Fibroblast of gingiva (primary cell): Measurements from ENCODE around the gene RHPN2.
"Not testable (repeated sequence)": the region's sequence is repeated elsewhere in the genome, so short reads cannot be mapped to it uniquely, and the experiment has no call there.

ENCODE experiments used
- DNase-seq: peaks from one replicate; pipeline ENCODE4 v3.0.0-alpha.2; 2011; ENCODE audit warnings: low read depth

RHPN2 gene

DNA sequence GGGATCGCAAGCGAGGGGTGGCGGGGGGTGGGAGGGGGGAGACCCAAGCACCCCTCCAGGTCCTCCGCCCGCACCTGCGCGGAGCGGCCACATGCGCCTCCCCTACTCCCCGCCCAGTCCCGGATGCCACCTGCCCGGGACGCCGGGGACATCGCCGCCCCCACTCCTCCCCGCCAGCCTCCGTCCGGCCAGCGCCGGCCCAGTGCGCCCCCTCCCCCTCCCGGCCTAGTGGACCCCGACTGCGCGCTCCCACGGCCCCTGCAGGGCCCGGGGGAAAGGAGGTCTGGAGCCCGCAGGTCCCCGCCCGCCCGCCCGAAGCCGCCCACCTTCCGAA lies 263 bp downstream of the RHPN2 start:
- no peak for DNase-seq

DNA sequence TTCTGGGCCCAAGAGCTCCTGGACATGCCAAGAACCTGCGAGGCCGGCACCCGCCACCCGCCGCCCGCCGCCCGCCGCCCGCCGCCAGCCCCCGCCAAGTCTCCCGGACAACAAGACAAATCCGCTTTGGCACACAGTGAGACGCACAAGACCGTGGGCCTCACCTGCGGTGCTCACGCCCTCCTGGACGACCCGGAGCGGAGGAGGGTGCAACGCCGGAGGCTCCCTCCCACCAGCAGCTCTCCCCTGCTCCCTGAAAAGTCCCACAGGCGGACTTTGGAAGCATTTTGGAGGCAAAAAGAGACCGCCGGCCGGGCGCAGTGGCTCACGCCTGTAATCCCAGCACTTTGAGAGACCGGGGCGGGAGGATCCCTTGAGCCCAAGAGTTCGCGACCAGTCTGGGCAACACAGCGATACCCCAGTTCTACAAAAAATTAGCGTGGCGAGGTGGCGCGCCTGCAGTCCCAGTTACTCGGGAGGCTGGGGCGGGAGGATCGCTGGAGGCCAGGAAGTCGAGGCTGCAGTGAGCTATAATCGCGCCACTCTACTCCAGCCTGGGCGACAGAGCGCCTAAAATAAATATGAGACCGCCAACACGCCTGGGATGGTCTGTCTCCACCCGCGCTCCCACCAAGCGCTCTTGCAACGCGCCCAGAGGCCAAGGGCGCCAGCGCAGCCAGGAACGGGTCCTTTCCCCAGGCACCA lies 783 bp downstream of the RHPN2 start:
- no peak for DNase-seq

DNA sequence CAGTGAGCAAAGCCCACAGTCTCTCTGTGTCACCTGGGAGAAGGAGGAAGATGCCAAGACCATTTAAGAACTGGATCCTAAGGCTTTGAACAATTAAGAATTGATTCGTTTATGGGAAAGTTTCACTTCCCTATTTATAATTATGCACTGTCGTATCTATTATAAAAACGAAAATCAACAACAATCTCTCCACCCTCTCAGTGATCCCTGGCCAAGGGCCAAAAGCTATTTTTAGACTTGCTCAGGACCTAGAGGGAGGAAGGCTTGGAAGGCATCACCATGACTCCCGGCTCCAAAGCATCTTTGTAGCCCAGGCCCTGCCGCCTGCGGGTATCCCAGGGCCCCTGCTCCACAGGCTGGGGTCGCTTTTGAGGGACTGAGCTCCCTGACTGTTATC lies 1.3 kb downstream of the RHPN2 start:
- no peak for DNase-seq

DNA sequence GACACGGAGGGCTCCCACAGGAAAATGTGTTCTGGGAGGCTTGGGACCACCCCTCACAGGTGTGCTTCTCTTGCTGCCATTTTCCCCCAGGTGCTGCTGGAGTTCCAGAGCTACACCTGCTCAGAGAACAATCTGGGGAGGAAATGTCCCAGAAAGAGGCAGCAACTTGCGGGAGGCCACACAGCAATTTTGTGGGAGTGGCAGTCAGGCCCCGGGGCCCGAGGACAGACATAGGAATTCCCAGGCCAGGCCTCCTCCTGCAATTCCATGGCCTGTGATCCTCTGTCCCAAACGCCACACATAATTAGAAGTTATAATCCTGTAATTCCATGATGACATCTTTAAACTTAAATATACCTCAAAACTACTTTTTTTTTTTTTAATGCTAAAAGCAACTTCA lies 1.8 kb downstream of the RHPN2 start:
- DNase-seq = no peak

DNA sequence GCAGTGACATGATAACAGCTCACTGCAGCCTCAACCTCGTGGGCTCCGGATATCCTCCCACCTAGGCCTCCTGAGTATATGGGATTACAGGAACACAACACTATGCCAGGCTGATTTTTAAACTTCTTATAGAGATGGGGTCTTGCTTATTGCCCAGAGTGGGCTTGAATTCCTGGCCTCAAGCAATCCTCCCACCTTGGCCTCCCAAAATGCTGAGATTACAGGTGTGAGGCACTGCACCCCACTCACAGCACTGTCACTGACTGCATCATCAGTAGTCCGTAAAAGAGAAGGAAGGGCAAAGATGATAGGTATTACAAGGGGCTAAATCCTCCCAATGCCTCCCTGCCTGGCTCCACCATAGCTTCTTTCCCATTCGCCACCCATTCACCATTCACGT lies 4.1 kb downstream of the RHPN2 start:
- no peak for DNase-seq

DNA sequence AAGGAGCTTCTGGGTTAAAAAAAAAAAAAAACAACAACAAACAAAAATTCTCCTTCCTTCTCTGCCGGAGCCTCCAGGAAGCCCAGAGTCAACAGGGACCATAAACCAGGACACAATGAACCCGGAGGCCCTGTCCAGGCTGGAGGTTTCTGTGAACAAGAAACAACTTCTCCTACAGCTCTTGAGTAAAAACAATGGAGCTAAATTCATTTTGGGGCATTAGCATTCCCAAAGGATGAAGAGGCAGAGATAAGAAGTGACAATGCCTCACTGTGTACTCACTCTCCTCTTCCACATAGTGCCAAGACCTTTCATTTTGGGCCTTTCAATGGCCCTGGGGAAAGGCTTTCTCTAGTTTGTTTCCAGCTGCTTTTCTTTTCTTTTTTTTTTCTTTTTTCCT lies 9.0 kb downstream of the RHPN2 start:
- no peak for DNase-seq

DNA sequence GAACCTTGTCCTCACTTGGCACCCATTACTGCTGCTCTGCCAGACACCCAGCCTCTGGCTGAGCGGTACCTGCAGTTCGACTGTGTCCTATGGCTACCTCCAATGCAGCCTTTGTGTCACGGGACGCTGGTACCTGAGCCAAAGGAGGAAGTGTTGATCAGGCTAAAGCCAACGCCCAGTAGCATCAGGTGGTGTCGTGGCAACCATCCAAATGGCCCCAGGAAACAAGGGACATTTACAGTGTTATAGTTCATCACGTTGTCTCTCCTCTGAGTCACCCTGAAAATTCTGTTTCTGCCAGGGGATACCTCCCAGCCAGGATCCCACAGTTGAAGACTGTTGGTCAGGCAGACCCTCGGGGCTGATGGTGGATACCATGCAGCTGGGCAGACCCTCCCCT lies 10.1 kb downstream of the RHPN2 start:
- no peak for DNase-seq

DNA sequence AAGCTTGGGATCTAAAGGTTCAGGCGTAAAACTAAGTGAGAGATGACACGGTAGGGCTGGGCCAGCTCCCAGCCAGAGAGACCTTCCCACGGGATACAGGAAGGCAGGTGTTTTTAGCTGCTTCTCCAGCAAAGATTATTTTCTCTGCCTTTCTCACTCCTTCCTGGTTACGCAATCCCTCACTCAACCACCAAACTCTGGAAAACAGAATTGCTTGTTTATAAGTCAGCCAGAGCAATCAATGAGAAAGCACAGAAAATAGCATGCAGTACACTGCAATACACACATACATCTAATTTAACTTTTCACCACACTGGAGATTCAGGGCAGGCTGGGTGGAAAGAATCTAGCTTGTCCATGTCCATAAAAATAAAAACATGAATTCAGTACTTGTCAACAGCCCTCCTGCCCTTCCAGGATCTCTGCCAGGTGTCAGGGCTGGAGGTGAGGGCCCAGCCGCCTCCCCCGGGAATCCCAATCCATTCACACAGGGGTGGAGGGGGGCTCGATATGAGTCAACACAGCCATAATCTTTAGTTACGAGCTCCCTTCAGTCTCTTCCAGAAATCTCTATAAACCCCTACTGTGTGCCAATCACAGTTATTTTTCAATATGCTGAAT lies 12.2 kb downstream of the RHPN2 start:
- peak; percentile 30 for DNase-seq

DNA sequence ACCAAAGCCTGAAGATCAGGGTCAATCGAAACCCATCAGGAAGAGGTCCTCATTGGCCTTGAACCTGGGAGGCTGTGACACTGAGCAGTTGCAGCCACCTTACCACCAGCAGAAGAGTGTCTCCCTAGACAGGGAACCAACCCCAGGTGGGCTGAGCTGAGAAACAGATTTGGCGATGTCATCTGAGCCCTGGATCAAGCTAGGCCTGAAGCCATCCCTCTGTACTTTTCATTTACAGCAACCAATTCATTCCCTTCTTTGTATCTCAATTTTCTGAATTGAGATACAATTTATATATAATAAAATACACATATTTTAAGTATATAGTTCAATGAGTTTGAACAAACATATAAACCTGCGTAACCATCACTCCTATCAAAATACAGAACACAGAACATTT lies 14.6 kb downstream of the RHPN2 start:
- DNase-seq = no peak

DNA sequence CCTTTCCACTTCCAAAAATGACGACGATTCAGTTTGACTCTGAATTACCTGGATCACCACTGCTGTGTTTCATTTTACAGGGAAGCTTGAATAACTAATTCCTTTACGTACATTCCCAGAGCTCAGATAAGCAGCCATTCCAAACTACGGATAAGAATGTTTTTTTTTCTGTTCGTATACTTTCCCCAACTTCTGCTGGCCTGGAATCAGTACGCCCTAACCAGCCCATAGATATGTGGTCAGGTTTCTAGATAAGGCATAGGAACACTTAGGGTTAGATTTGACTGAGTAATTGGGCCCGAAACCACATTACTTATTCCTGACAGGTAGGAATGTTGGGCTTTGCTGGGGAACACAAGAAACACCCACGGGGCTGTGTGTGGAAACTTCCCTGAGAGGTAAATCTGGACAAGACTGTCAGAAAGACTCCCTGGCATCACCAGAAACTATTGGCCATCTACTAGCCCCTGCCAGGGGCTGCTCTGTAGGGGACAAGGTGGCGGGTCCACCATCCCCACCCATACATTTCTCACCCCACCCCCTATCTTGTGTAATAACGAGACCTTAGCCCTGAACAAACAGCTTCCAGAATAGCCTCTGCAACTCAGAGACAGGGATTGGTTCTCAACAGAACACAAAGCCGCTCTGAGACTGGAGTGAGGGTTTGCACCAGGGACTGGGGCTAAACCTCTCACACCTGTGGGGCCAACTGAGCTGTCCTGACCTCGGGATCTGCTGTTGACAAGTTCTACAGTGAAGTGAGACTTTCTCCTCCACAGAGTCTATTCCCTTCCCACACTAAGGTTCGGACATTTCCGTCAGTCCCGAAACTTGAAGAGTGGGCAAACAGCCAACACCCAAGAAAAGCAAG lies 15.6 kb downstream of the RHPN2 start:
- DNase-seq = no peak

DNA sequence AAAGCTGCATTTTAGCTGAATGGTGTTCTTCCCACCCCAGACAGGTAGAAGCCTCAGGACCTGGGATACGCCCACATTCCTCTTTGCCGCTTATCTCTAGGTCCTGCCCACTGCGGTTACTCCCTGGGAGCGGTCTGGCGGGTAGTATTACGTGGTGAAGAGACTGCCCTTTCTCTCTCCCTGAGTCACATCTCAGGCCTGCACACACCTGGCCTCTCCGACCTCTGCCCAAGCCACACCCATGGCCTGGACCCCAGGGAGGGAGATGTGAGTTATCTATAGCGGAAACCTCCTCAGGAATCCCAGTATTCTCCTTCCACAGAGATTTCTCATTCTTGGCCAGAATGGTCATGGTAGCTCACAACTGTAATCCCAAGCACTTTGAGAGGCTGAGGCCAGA lies 17.3 kb downstream of the RHPN2 start:
- DNase-seq = no peak

DNA sequence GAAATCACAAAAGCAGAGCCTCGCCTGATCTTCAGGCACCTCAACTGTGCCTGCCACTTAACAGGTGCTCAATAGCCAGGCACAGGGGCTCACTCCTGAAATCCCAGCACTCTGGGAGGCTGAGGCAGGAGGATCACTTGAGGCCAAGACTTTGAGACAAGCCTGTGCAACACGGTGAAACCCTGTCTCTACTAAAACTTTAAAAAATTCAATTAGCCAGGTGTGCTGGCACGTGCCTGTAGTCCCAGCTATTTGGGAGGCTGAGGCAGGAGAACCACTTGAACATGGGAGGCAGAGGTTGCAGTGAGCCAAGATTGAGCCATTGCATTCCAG lies 22.9 kb downstream of the RHPN2 start:
- DNase-seq = not testable (repeated sequence)

DNA sequence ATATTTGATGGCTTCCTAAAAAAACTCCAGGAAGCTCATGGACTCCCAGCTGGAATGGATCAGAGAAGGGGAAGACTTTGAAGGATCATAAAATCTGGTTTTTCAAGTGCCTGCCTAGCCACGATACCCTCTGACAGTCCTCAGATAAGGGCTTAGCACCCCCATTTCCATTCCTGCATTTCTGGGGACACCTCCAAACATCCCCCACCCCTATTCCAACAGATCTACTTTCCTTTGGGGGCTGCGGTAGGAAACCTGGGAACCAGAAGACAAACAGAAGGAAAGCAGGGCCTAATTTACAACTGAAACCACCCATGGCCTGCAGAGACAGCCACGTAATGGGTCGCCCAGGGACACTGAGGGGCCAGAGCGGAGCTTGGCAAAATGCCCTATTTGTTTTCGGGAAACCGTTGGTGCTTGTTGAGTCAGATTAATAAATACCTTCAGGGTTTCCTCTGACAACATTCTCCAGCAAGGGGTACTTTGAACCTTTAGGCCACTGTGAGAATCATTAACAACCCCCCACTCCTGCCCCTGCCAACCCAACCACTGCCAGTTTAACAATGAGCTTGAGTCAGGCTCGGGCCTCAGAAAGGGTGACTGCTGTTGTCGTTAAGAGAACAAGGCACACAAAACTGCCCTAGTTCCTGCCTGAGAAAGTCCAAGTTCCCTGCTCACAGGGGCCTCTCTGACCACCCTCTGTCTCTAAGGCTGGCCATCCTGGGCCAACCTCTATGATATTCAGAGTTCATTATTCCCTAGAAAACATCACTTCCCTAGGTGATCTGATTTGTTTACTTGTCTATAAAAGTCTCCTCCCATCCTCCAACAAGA lies 23.5 kb downstream of the RHPN2 start:
- DNase-seq = peak; percentile 13

DNA sequence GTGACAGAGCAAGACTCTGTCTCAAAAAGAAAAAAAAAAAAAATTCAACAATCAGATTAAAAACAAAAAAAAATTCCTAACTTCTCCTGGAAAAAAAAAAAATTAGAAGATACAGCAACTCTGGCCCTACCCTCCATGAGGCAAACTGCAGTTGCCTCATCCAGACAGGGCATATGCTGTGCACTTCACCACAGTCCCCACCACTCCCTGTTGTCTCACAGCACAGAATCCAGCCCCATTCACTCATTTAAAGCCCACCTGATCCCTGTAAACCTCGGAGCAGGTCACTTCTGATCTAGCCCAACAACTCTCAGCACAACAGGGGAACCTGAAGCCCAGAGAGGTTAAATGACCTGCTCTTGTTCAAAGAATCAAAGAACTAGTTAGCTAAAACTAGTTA lies 24.9 kb downstream of the RHPN2 start:
- DNase-seq = no peak

DNA sequence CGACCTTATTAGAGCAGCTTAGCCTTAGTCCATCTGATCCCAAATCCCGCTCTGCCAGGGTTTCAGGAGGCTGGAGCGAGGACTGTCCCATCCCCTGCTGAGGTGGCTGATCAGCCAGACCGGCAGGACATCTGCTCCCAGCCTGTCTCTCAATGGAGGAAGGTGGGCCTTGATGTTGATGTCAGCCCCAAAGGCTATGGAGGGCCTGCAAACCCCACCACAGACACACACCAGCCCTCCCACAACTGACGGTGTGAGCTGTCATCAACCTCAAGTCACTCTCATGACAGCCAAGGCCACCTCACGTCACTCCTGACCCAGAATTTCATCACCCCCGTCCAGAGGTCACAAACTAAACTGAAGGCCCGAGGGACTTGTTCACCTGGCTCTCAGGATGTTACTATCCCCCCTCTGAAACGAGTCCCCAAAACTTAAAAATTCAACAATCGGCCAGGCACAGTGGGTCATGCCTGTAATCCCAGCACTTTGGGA lies 25.5 kb downstream of the RHPN2 start:
- no peak for DNase-seq

DNA sequence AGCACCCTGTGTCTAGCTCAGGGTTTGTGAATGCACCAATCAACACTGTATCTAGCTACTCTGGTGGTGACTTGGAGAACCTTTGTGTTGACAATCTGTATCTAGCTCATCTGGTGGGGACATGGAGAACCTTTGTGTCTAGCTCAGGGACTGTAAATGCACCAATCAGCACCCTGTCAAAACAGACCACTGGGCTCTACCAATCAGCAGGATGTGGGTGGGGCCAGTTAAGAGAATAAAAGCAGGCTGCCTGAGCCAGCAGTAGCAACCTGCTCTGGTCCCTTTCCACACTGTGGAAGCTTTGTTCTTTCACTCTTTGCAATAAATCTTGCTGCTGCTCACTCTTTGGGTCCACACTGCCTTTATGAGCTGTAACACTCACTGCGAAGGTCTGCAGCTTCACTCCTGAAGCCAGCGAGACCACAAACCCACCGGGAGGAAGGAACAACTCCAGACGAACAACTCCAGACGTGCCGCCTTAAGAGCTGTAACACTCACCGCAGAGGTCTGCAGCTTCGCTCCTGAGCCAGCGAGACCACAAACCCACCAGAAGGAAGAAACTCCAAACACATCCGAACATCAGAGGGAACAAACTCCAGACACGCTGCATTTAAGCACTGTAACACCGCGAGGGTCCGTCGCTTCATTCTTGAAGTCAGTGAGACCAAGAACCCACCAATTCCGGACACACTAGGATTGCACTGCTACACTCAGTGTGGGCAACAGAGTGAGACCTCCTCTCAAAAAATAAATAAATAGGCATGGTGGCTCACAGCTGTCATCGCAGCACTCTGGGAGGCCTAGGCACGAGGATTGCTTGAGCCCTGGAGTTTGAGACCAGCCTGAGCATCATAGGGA lies 27.3 kb downstream of the RHPN2 start:
- DNase-seq = not testable (repeated sequence)

DNA sequence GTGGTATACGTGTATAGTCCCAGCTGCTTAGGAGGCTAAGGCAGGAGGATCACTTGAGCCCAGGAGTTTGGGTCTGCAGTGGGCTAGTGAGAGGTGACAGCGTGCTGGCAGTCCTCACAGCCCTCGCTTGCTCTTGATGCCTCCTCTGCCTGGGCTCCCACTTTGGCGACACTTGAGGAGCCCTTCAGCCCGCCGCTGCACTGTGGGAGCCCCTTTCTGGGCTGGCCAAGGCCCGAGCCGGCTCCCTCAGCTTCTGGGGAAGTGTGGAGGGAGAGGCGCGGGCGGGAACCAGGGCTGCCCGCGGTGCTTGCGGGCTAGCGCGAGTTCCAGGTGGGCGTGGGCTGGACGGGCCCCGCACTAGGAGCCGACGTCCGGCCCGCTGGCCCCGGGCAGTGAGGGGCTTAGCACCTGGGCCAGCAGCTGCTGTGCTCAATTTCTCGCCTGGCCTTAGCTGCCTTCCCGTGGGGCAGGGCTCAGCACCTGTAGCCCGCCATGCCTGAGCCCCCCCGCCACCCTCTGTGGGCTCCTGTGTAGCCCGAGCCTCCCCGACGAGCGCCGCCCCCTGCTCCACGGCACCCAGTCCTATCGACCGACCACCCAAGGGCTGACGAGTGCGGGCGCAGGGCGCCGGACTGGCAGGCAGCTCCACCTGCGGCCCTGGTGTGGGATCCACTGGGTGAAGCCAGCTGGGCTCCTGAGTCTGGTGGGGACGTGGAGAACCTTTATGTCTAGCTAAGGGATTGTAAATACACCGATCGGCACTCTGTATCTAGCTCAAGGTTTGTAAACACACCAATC lies 28.1 kb downstream of the RHPN2 start:
- DNase-seq = not testable (repeated sequence)

DNA sequence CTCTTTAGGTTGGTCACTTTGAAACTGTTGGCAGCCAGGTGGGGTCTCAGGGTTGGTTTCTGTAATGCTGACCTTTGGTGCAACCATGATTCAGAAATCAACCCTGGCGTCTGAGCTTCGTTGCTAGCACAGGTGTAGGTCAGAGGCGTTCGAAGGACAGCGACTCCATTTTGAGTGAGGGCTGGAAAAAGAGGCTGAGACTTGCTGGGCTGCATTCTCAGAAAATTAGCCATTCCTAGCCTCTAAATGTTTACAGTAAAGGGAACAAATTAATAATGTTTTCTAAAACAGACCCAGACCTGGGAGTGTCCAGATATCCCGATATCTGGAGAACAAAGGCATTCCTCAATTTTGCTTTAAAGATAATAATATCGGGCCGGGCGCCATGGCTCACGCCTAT lies 29.2 kb downstream of the RHPN2 start:
- no peak for DNase-seq

DNA sequence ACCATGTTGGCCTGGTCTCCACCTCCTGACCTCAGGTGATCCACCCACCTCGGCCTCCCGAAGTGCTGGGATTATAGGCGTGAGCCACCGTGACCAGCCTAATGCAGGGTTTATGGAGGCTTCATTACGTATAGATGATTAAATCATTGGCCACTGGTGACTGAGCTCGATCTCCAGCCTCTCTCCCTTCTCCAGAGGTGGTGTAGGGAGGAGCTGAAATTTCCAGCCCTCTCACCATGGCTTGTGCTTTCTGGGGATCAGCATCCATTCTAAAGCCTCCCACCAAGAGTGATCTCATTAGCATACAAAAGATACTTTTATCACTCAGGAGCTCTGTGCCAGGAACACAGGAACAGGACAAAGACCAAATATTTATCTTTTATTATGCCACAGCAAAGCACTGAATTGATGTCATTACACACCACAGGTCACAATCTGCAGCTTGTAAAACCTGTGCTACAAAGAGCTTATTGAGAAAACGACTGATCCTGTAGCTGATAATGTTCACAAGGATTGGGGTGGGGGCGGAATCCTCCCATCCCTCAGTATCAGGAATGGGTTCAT lies 32.4 kb downstream of the RHPN2 start:
- no peak for DNase-seq

DNA sequence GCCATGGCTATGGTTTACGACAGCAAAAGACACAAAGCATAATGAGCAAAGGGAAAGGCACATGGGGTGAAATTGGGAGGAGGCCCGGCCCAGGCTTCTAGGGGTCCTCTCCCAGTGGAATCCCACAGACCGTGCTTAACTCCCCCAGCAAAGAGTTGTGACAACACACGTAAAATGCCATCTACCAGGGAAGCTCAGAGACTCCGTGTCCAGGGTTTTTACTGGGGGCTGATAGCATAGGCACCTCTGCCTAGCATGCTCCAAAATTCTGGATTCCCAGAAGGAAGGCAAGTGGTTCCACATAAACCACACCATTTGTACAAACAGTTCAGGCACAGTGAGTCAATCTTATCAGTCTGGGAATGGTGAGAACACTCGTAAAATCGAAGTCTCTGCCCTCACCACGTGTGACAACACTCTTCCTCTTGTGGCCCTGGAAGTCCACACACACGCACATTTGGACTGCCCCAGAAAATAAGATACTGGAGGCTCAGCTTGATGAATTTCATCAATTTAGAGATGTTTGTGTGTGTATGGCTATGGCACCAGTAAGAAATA lies 34.9 kb downstream of the RHPN2 start:
- DNase-seq = no peak
